Body of pancreas (tissue), 4 donors: ENCODE data around the gene GOSR2. TPM values are rescaled to one million over a fixed set of nuclear protein-coding genes. Genes with fewer than 3 reads are reported as not detected.

Experiments used
- ATAC-seq: fragments of 150-250 bp; one replicate; pipeline ENCODE4 v1.9.1; 2016
- DNase-seq, 4 donors: peaks; one replicate each; pipeline ENCODE4 v3.0.0-alpha.2; 2019
- H3K27ac ChIP-seq, 4 donors: fragments of 200-600 bp; sonication (generic); 1 replicate in 3 of 4; 2 replicates in 1 of 4; pipeline versions ENCODE4 v1.5.1 to v1.6.1; 2016 to 2019; ENCODE audit warnings: mild to moderate bottlenecking in 1 of 4, mixed read lengths in 1 of 4, moderate library complexity in 1 of 4
- H3K27me3 ChIP-seq, 2 donors: fragments of 200-600 bp; sonication (generic); one replicate each; pipeline ENCODE4 v1.6.0; 2016; ENCODE audit warnings: mild to moderate bottlenecking in 1 of 2
- H3K36me3 ChIP-seq, 2 donors: fragments of 200-600 bp; sonication (generic); replicated peaks in 1 of 2; 2 replicates each; pipeline ENCODE4 v1.5.1; 2016; ENCODE audit warnings: low read depth in 2 of 2; ENCODE audit not compliant: insufficient read depth in 1 of 2
- H3K4me1 ChIP-seq: fragments of 200-600 bp; sonication (generic); one replicate; pipeline ENCODE4 v1.6.0; 2016
- H3K4me3 ChIP-seq, 2 donors: fragments of 200-600 bp; sonication (generic); 1 replicate in 1 of 2; 2 replicates in 1 of 2; pipeline ENCODE4 v1.5.1; 2016 to 2019
- H3K9me3 ChIP-seq, 3 donors: fragments of 200-600 bp; sonication (generic); 1 replicate in 2 of 3; 2 replicates in 1 of 3; pipeline ENCODE4 v1.5.1; 2016
- CTCF ChIP-seq, 7 experiments: fragments of 450-650 bp in 4 of 7; fragments of 200-600 bp in 3 of 7; sonication (generic) in 3 of 7; IDR thresholded peaks; one replicate each; pipeline ENCODE4 v1.5.1; 2016 to 2019; ENCODE audit warnings: antibody characterized with exemption in 7 of 7
- POLR2A ChIP-seq, 3 donors: fragments of 450-650 bp; IDR thresholded peaks; one replicate each; pipeline ENCODE4 v1.6.1; 2016; ENCODE audit warnings: antibody characterized with exemption in 3 of 3, mild to moderate bottlenecking in 2 of 3
- WGBS, 2 donors: methylation state at CpG; one replicate each; pipeline ENCODE4 v1.1.5; 2017; 5-methylcytosine and 5-hydroxymethylcytosine counted together
- intact Hi-C: fragments of 100-400 bp; cut with DNase I; formaldehyde crosslinking; loops from one replicate; pipeline ENCODE4 v1.15.1; 2023
- total RNA-seq, 2 donors: library from RNA; depleted of rRNA; stranded (reverse); fragments of >200 nt; gene quantifications; one replicate each; pipeline ENCODE4 v1.1.0, GENCODE V29; 2016

GOSR2 gene
- total RNA-seq, 2 donors from 2014 or later, result 41.8 to 46.5 TPM

DNA sequence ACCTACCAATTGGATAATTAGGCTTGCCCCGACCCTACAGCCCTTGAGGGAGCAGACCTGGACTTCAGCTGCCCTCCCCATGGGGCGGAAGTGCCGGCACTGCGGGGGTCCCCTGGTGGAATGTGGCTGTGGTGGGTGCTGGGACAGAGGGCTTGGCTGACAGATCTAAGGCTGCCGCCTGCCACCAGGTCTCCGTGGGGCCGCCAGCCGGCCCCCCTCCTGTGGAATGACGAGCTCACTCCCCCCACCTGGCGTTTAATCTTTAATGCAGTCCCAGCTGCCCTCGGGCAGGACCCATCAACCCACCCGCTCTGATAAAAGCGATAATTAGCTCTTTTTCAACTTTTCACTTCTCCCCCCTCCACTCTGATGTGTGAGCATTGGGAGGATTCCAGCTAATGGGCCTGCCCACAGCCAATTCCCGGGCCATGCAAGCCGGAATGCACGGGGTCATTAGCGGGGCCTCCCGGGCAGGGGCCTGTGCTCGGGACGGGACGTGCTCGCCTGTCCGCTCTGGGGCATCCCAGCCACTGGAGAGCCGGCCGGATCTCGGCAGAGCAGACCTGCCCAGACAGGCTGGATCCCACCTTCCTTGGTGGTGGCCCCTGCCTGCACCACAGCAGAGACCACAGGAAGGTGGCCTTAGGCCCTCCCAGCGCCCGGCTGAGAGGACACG is 28.3 kb upstream of the GOSR2 start:
- no peaks in the 10 kb centered on the region for H3K27me3 ChIP-seq
- ATAC-seq, result peak; percentile 81

GRCh38 chr17:46895171-46895570 is 27.8 kb upstream of the GOSR2 start:
- intact Hi-C loops, result no loop called here
- WGBS, 2 donors, result 79 to 100% methylated on average over 1 to 7 of the region's 9 CpGs
- H3K36me3 ChIP-seq, result no peaks in the 10 kb centered on the region
- H3K4me3 ChIP-seq, result no peak overlapping the region
- H3K27ac ChIP-seq, result peak overlapping the region; percentile 50 to 76 (median 73)
- no peak for DNase-seq
- H3K4me1 ChIP-seq, result peaks cover 14% of the 10 kb centered on the region
- no peaks in the 10 kb centered on the region for H3K27me3 ChIP-seq
- ATAC-seq, result no peak
- H3K9me3 ChIP-seq, result peaks cover 0 to 4% (median 0%) of the 10 kb centered on the region in 3 donors
- TF ChIP-seq CTCF (IDR thresholded peaks at IDR 0.05) (no peak), POLR2A (IDR thresholded peaks at IDR 0.05) (no peak)

More for the DNA sequence above, 28.3 kb upstream of the GOSR2 start:
- no peak overlapping the region for H3K4me3 ChIP-seq
- peaks cover 0 to 4% (median 0%) of the 10 kb centered on the region in 3 donors for H3K9me3 ChIP-seq
- H3K4me1 ChIP-seq, result peaks cover 14% of the 10 kb centered on the region
- no peaks in the 10 kb centered on the region for H3K36me3 ChIP-seq
- H3K27ac ChIP-seq, result peak overlapping the region; percentile 50 to 76 (median 73)
- no peak for TF ChIP-seq CTCF (IDR thresholded peaks at IDR 0.05)
- peak in 2 of 3 donors; percentile 49 to 57 for TF ChIP-seq POLR2A (IDR thresholded peaks at IDR 0.05)
- DNase-seq, result peak; percentile 54 to 68 (median 64)
- intact Hi-C loops, result no loop called here
- WGBS, 2 donors, result 45% methylated on average over 13 to 28 of the region's 29 CpGs

GRCh38 chr17:46896991-46897390 is 26.0 kb upstream of the GOSR2 start:
- Histone ChIP-seq H3K4me3 (no peak overlapping the region), H3K36me3 (no peaks in the 10 kb centered on the region), H3K27me3 (no peaks in the 10 kb centered on the region), H3K27ac (no peak overlapping the region), H3K9me3 (peaks cover 0 to 4% (median 0%) of the 10 kb centered on the region in 3 donors), H3K4me1 (peaks cover 14% of the 10 kb centered on the region)
- intact Hi-C loops, result no loop called here
- TF ChIP-seq CTCF (IDR thresholded peaks at IDR 0.05), result no peak
- no peak for TF ChIP-seq POLR2A (IDR thresholded peaks at IDR 0.05)
- ATAC-seq (no peak), DNase-seq (no peak)
- 83 to 89% methylated on average over 5 to 9 of the region's 9 CpGs for WGBS, 2 donors

- intact Hi-C loops, result no loop called here
- Histone ChIP-seq H3K36me3 (no peaks in the 10 kb centered on the region), H3K4me3 (no peak overlapping the region), H3K27me3 (no peaks in the 10 kb centered on the region), H3K9me3 (peaks cover 0 to 4% (median 0%) of the 10 kb centered on the region in 3 donors), H3K27ac (no peak overlapping the region), H3K4me1 (peaks cover 14% of the 10 kb centered on the region)
- DNase-seq (no peak), ATAC-seq (no peak)
- 71 to 79% methylated on average over 2 of the region's 2 CpGs for WGBS, 2 donors
- TF ChIP-seq CTCF (IDR thresholded peaks at IDR 0.05), result no peak
- TF ChIP-seq POLR2A (IDR thresholded peaks at IDR 0.05), result no peak
Measured at GRCh38 chr17:46898364-46898763, 24.6 kb upstream of the GOSR2 start.

- no peak overlapping the region for H3K27ac ChIP-seq
- ATAC-seq, result no peak
- peaks cover 0 to 4% (median 0%) of the 10 kb centered on the region in 3 donors for H3K9me3 ChIP-seq
- H3K36me3 ChIP-seq, result no peaks in the 10 kb centered on the region
- intact Hi-C loops, result no loop called here
- DNase-seq, result no peak
- WGBS, 2 donors, result 91% methylated on average over 5 of the region's 5 CpGs
- peaks cover 14% of the 10 kb centered on the region for H3K4me1 ChIP-seq
- H3K27me3 ChIP-seq, result no peaks in the 10 kb centered on the region
- TF ChIP-seq CTCF (IDR thresholded peaks at IDR 0.05) (no peak), POLR2A (IDR thresholded peaks at IDR 0.05) (no peak)
- no peak overlapping the region for H3K4me3 ChIP-seq
Measured at GRCh38 chr17:46898860-46899259, 24.1 kb upstream of the GOSR2 start.
